HG02970 (cell line): ENCODE measurements around the gene ERFL.

ENCODE experiments used
- ATAC-seq: cut with Tn5 transposase; IDR thresholded peaks from one replicate; pipeline ENCODE4 v1.9.1; 2021; ENCODE audit warnings: mild to moderate bottlenecking, moderate library complexity, moderate number of reproducible peaks; ENCODE audit not compliant: unreplicated experiment, low FRiP score

The ERFL gene

GRCh38 chr19:41928221-41928683 is at the start of gene ERFL:
ERFL (minus strand) TSS chr19:41928449; CDS start chr19:41912919, 15,530 bp downstream.
- ATAC-seq = no peak

DNA sequence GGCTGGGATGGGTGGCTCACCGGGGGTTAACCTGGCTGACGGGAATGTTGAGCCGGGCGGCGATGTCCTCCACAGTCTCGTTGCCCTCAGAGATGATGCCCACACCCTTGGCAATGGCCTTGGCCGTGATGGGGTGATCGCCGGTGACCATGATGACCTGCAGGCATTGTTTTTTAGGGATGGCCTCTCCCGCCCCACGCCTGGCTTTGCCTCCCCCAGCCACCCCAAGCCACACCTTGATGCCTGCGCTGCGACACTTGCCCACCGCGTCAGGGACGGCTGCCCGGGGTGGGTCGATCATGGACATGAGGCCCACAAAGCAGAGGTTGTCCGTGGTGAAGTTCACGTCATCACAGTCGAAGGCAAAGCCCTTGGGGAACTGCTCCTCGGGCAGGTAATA is 49.7 kb upstream of the ERFL start:
- no peak for ATAC-seq

GRCh38 chr19:41974652-41975051 is 46.4 kb upstream of the ERFL start:
- ATAC-seq = no peak

DNA sequence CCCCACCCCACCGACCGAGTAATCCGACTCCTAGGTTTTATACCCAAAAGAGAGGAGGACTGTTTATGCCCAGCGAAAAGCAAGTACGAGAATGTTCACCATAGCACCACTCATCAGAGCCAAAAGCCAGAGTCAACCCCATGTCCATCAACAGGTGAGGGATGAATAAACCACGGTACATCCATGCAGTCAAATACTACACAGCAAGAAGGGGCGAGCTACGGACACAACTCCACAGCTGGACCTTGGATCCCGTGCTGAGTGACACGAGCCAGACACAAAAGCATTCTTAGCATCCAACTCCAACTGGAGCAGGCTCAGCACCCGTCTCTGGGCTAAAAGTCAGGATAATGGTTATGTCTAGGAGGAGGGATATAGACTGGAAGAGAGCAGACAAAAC is 43.1 kb upstream of the ERFL start:
- no peak for ATAC-seq

GRCh38 chr19:41969772-41970458 is 41.7 kb upstream of the ERFL start:
- no peak for ATAC-seq

DNA sequence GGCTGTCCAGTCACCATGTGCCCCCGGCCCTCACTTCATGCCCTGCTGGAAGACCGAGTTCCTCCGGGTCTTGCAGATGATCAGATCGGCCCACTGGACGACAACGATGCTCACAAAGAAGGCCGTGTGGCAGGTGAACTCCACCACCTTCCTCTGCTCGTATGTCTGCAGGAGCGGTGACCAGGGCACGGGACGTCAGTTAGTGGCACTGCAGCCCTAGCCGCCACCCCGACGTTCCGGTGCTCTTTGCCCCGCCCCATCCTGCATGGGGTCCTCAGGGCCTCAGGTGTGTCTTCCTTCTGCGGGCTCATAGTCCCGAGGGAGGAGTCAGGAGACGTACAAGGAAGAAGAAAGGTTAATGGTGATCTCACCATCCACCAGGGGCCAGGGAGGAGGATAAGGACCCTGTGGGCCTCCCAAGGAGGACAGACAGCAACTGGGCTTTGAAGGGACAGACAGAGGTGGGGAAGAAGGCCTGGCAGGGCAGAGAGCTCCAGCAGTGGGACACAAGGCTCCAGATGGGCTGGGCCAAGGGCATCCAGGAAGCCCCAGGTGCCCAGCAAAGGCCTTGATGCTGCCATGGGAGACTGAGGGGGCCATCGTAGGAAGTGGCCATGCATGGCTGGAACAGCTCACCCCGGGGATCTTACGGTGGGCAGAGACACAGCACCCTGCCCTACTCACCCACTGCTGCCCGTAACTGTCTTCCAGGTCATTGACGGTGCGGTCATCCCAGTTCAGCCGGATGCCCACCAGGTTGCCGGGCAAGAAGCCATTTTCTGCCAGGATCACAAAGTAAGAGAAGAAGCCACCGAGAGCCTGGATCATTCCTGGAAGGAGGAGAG is 40.7 kb upstream of the ERFL start:
- ATAC-seq = no peak

DNA sequence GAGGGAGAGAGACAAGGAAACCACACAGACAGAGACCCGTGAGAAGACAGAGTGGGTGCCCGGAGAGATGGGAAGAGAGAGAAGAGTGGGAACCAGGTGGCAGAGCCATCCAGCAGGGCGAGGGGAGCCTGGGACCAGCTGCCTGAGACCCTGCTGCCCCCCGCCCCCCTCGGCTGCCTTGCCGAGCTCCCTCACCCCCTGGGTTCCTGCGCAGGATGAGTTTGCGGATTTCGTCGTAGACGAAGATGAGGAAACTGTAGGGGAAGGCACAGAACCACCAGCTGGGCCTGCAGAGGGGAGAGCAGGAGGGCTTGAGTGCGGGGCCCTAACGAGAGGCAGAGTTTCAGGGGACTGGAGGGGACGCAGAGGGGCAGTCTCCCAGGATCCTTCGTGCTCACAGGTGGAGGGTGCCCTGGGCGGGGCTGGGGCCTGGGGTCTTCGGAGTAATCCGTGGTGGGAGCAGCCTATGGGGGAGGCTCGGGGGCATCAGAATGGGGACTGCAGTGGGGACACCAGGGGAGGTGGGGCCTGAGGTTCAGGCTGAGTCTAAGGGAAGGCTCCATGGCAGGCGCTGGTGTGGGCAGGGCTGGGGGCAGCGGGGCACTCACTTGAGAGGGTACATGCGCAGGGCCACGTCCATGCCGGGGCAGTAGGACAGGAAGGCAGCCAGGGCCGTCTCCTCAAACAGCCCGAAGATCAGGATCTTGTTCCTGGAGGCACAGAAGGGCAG is 39.0 kb upstream of the ERFL start:
- no peak for ATAC-seq

DNA sequence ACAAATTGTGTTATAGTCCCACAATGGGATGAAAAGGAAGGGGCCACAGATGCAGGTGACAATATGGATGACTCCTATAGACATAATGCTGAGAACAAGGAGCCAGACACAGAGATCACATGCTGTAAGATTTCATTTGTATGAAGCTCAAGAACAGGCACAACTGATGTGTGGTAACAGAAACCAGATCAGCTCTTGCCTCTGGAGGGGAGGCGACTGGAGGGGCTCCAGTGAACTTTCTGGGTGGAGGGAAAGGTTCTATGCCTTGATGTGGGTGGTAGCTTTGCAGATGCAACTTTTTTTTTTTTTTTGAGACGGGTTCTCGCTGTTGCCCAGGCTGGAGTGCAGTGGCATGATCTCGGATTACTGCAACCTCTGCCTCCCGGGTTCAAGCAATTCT is 36.9 kb upstream of the ERFL start:
- no peak for ATAC-seq

- ATAC-seq = no peak
These were observed 32.7 kb upstream of the ERFL start for GRCh38 chr19:41960973-41961372.

DNA sequence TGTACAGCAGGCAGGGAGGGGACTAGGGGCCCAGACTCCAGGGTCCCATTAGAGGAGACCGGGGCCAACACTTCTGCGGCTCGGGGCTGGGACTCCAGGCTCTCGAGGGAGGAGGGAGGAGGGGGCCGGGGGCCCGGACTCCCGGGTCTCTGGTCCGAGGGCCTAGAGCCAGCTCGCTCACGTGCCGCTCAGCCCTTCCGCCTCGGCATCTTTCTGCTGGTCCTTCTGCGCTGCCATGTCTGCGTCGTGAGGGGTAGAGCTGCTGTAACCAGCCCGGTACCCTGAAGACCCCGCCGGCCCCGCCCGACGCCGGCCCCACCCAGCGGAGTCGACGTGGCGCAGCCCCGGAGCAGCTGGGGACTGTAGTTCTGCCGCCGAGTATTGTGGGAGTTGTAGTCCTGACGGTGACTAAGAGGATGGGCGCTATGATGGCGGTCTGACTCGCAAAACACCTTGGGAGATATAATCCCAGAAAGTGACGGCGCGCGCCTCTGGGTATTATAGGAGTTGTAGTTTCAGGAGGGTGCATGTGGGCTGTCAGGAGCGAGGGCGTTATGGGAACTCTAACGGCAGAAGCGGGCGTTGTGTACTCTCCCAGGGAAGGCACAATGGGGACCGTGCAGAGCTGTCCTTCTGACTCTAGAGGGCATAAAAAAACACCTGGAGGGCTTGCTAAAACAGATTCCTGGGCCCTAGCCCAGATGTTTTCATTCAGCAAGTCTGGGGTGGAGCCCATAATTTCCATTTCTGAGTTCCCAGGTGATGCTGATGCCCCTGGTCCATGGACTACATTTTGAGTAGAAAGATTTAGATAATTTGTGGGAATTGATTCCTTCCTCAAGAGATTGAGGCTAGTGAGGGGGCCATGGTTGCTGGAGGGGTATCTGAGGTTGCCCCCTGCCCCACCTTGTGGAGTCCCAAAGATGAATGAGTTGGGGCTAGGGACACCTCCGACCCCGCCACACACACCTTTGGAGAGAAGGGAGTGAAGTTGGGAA is 31.1 kb upstream of the ERFL start, which contains the start of gene RABAC1:
RABAC1 (minus strand) TSS at position 266 of the 998 bp plus-strand sequence; CDS start at position 237, 29 bp downstream.
- ATAC-seq = peak; percentile 62

GRCh38 chr19:41958367-41959055 is 30.3 kb upstream of the ERFL start:
- no peak for ATAC-seq

- no peak for ATAC-seq
These were observed 29.7 kb upstream of the ERFL start for GRCh38 chr19:41957838-41958366.

DNA sequence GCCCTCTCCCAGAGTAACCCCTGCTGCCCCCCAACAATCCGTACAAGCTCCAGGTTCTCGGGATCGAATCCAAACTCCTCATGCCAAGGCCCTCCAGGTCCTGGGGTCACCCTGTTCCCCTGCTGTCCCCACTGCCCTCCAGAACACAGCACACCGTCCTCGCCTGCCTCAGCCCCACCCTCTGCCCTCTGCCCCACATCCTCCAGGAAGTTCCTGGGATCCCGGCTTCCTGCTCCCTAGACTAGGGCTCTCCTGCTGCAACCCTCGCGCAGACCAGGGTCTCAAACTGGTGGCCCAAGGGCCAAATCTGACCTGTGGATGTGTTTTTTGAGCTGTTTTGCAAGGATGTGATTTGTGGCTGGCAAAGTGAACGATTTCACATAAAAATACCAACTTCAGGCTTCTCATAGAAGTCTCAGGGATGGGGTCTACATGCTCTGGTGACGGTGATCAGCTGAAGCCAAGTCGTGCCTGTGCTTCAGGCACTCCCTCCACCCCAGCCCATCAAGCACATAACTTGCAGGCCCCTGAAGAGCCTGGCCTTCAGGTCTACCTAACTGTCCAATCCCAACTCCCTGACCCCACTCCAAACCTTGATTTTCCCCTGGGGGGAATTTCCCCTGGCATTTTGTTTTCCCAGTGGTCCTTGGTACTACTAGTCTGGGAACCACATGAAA is 29.1 kb upstream of the ERFL start:
- ATAC-seq = no peak

GRCh38 chr19:41956621-41957020 is 28.4 kb upstream of the ERFL start:
- no peak for ATAC-seq

DNA sequence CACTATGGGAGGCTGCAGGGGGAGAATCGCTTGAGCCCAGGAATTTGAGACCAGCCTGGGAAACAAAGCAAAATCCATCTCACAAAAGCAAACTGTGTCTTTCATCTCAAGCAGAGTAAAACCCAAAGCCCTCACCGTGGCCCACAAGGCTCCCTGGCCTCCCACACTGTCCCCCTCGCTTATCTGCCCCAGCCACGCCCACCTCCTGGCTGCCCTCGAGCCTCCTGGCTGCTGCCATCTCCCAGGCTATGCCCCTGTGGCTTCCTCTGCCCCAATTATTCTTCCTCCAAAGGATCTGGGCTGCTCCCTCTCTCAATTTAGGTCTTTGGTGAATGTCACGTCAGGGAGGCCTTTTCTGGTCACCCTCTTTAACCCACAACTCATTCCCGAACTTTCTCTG is 27.3 kb upstream of the ERFL start:
- ATAC-seq = no peak

DNA sequence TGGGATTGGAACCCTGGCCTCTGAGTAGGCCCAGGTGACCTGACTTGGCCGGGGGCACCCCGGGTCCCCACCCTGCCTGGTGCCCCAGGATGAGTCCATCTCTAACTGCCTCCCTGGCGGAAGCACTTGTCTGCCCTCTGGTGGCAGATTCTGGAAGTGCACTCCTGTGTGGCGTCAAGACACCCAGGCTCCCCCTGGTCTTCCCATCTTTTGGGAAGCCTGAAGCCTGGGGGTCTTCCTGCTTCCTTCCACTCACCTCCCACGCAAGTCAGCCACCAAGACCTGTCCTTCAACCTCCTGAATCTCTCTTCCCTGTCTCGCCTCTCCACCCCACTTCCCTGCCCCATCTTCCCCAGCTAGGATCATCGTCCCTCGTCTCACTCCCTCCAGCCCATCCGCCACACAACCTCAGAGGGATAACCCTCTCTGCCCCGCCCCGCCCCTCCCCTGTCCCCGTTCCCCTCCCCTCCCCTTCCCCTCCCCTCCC is 23.5 kb upstream of the ERFL start:
- no peak for ATAC-seq

DNA sequence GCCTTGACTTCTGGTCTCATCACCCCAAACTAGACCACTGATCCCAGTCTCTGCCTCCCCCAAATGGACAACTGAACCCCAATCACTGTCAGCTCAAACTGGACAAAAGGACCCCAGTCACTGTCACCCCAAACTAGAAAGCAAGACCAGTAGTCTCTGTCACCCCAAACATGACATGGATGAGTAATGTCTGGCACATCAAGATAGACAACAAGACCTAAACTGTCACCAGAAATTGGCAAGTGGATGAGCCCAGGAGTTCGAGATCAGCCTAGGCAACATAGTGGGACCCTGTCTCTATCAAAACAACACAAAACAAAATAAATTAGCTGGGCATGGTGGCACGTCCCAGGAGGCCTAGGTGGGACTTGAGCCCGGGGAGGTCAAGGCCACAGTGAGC is 18.8 kb upstream of the ERFL start:
- no peak for ATAC-seq

GRCh38 chr19:41945135-41945766 is 17.0 kb upstream of the ERFL start:
- peak; percentile 83 for ATAC-seq
